Muscle of arm (tissue), 12 donors: ENCODE measurements around the gene HDAC11. TPM values are rescaled to one million over a fixed set of nuclear protein-coding genes. Genes with fewer than 3 reads are reported as not detected.

ENCODE experiments used
- polyA plus RNA-seq, 12 donors: library from polyadenylated mRNA; unstranded; fragments of 120-200 nt; gene quantifications; one replicate each; pipeline ENCODE4 v1.2.1, GENCODE V29; 2013; ENCODE audit not compliant: insufficient read length in 12 of 12

HDAC11 gene
- polyA plus RNA-seq, 12 donors, result 12.3 to 25.0 (median 15.5) TPM; not detected in 1

Other genes starting within 250 kb of the HDAC11 start
- gene NUP210, start 60.0 kb upstream of the HDAC11 start, polyA plus RNA-seq, result 10 to 100 TPM in 2 of 12 donors, 1 to 10 TPM in 9, not detected in 1; 6.0 to 10.9 (median 8.4) TPM
- 100 to 1,000 TPM in 1 of 12 donors, 10 to 100 TPM in 10, not detected in 1; 24.1 to 106 (median 44.3) TPM for gene FBLN2, start 68.8 kb downstream of the HDAC11 start, polyA plus RNA-seq